Mammary epithelial cell (primary cell): ENCODE results near the gene GPC6.

ENCODE experiments used
- EZH2 ChIP-seq: IDR thresholded peaks from 2 replicates; pipeline ENCODE4 v1.6.1; 2012; ENCODE audit warnings: low read length, inconsistent platforms, borderline replicate concordance
- TF ChIP-seq, protein P1 (sequence below), 2 donors: IDR thresholded peaks in 1 of 2; conservative IDR thresholded peaks in 1 of 2; 2 replicates each; pipeline ENCODE4 v1.5.1; 2011 to 2012; ENCODE audit warnings: inconsistent platforms in 2 of 2, low read length in 2 of 2, mild to moderate bottlenecking in 2 of 2, control low read depth in 1 of 2, low read depth in 1 of 2; ENCODE audit not compliant: insufficient read depth in 1 of 2; ENCODE audit errors: extremely low read depth in 1 of 2

DNA sequence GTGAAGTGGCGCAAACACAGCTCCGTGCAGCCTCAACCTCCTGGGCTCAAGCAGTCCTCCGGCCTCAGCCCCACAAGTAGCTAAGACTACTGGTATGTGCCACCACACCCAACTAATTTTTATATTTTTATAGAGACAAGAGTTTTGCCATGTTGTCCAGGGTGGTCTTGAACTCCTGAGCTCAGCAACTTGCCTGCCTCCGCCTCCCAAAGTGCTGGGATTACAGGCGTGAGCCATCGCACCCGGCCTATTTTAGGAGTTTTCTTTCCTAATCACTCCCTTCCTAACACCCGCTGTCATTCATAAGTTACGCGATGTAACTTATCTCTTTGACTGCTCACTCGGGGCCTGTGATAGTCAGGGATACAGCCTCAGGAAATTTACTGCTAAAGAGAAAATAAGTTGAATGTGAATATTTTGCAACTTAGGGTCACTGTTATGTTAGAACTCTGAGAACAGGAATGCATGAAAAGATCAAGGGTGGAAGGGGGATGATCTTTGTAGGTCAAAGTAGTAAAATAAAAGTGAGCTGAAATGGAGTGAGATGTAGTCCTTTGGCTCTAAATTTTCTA is 1112.6 kb downstream of the GPC6 start:
- TF ChIP-seq, protein P1, sequence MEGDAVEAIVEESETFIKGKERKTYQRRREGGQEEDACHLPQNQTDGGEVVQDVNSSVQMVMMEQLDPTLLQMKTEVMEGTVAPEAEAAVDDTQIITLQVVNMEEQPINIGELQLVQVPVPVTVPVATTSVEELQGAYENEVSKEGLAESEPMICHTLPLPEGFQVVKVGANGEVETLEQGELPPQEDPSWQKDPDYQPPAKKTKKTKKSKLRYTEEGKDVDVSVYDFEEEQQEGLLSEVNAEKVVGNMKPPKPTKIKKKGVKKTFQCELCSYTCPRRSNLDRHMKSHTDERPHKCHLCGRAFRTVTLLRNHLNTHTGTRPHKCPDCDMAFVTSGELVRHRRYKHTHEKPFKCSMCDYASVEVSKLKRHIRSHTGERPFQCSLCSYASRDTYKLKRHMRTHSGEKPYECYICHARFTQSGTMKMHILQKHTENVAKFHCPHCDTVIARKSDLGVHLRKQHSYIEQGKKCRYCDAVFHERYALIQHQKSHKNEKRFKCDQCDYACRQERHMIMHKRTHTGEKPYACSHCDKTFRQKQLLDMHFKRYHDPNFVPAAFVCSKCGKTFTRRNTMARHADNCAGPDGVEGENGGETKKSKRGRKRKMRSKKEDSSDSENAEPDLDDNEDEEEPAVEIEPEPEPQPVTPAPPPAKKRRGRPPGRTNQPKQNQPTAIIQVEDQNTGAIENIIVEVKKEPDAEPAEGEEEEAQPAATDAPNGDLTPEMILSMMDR (conservative IDR thresholded peaks at IDR 0.05 in 1 of 2, IDR thresholded peaks at IDR 0.05 in 1 of 2; ENCODE audit: extremely low read depth in 1 of 2, insufficient read depth in 1 of 2, low read depth in 1 of 2, low read length in 2 of 2), result no peak
- TF ChIP-seq EZH2, result no peak
